ENCODE measurements around the gene TRPC6.
"Not testable (repeated sequence)": the region's sequence is repeated elsewhere in the genome, so short reads cannot be mapped to it uniquely, and the experiment has no call there.

The TRPC6 gene

DNA sequence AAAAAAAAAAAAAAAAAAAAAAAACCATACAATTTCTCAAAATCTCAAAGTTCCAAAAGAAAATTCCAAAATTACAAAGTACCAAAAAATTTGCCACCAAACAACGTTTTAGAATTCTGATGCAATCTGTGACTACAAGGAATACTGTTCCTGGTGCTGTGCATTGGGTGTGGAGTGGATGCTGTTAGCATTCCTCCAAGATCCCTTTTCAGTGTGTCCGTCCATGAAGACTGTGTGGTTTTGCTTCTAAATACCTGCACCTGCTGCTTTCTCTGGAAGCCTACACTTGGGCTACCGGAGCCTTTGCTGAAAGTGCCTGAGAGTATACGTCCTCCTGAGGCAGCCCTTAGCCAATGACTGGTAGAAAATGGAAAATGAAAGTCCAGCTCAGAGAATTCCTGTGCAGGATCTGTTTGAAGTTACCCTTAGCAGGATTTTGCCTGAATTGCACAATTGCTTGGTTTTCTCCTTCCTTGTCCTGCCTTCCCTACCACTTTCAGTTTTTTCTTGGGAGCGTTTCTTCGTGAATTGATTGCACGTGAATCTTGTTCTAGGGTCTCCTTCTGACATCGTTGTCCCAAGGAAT lies 140.8 kb downstream of the TRPC6 start:
- no peak for DNase-seq (ENCODE audit: low read depth)
- no peak for TF ChIP-seq CTCF (IDR thresholded peaks at IDR 0.05; ENCODE audit: control insufficient read depth, insufficient read depth, low read depth, low read length, missing control alignments)
- H3K4me3 ChIP-seq (ENCODE audit: control insufficient read depth, low read depth, low read length) = no peak overlapping the region

DNA sequence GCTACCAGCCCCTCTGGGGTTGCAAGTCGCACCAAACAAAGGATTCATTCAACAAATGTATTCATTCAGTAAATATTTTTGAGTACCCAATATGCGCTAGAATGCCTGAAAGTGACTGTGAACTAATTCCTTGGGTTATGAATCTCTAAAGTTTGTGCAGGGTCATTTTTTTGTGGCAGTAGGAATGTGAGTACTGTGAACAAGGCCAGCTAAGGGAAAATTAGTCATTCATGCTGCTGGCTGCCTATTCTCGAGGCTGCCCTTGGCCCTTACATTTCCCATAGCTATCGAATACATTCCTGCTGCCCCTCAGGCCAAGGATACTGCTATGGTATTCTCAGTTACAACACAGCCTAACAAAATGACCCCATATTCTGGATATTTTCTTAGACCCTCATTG lies 141.6 kb downstream of the TRPC6 start:
- DNase-seq (ENCODE audit: low read depth) = no peak
- TF ChIP-seq CTCF (IDR thresholded peaks at IDR 0.05; ENCODE audit: control insufficient read depth, insufficient read depth, low read depth, low read length, missing control alignments) = no peak
- H3K4me3 ChIP-seq (ENCODE audit: control insufficient read depth, low read depth, low read length) = no peak overlapping the region

DNA sequence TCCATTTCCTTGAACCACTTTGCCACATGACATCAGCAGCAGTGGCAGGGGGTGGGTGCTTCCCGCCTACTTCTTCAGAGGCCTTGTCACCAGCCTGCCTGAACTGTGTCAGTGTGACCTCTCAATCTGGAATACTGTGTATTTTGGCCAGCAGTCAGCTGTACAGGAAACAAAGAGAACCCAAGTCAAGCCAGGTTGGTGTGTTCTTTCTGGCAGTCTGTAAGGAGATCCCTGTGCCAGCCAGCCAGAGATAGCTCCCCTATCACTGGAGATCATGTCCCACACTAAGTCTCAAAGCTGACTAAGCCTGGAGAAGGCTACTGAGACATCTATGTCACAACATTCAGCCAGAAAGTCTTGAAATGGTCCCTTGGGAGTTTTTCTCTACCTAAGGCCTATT lies 142.1 kb downstream of the TRPC6 start:
- no peak for DNase-seq (ENCODE audit: low read depth)
- no peak overlapping the region for H3K4me3 ChIP-seq (ENCODE audit: control insufficient read depth, low read depth, low read length)
- TF ChIP-seq CTCF (IDR thresholded peaks at IDR 0.05; ENCODE audit: control insufficient read depth, insufficient read depth, low read depth, low read length, missing control alignments) = no peak

DNA sequence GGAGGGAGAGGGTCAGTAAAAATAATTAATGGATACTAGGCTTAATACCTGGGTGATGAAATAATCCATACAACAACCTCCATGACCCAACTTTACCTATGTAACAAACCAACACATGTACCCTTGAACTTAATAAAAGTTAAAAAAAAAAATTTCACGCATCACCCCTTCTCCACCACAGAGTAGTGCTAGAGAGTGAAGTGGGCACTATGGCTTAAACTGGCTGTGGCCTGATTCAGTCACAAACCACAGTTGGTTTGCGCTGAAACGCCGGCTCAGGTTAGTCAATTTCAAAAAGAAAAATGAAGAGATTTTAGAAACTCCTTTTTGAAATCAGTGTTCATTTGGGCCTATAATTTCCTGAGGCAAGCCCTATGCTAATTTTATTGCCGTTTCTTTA lies 144.3 kb downstream of the TRPC6 start:
- DNase-seq (ENCODE audit: low read depth) = no peak
- no peak for TF ChIP-seq CTCF (IDR thresholded peaks at IDR 0.05; ENCODE audit: control insufficient read depth, insufficient read depth, low read depth, low read length, missing control alignments)
- H3K4me3 ChIP-seq (ENCODE audit: control insufficient read depth, low read depth, low read length) = no peak overlapping the region

- DNase-seq (ENCODE audit: low read depth) = not testable (repeated sequence)
These were observed 145.1 kb downstream of the TRPC6 start for GRCh38 chr11:101438708-101439107.

GRCh38 chr11:101438126-101438525 lies 145.7 kb downstream of the TRPC6 start:
- no peak overlapping the region for H3K4me3 ChIP-seq (ENCODE audit: control insufficient read depth, low read depth, low read length)
- no peak for DNase-seq (ENCODE audit: low read depth)
- TF ChIP-seq CTCF (IDR thresholded peaks at IDR 0.05; ENCODE audit: control insufficient read depth, insufficient read depth, low read depth, low read length, missing control alignments) = no peak

More at GRCh38 chr11:101438708-101439107, 145.1 kb downstream of the TRPC6 start:
- not testable (repeated sequence) for H3K4me3 ChIP-seq (ENCODE audit: control insufficient read depth, low read depth, low read length)

DNA sequence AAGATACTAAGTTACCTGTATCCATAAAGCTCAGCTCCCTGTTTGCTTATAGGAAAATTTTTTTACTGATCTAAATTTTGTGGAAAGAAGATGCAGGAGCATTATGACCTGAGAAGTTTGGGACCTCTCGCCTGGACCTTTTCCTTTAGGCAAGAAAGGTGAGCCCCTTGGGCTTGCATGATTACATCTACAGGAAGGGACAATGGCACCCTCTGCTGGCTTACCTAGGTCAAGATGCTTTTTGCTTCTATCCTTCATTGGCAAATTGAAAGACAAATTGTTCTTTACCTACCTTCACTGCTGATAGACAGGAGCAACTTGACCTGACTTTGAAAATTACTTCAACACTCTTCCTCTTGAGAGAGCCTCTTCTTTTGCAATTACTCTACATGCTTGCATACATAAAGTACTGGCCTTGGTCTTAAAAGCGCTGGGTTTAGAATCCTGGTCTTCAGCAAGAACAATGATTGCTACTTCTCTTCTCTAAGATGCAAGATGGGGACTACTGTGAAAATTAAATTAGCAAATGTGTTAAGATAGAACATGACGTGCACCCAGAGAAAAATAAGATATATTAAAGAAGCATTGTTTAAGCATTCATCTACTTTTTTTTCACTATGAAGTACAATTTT lies 147.2 kb downstream of the TRPC6 start:
- no peak overlapping the region for H3K4me3 ChIP-seq (ENCODE audit: control insufficient read depth, low read depth, low read length)
- peak; percentile 80 for TF ChIP-seq CTCF (IDR thresholded peaks at IDR 0.05; ENCODE audit: control insufficient read depth, insufficient read depth, low read depth, low read length, missing control alignments)
- DNase-seq (ENCODE audit: low read depth) = no peak
